Measurements from ENCODE around the gene SUPT4H1.

Gene SUPT4H1

GRCh38 chr17:58317421-58318064 is 34.5 kb downstream of the SUPT4H1 start:
- DNase-seq (ENCODE audit: low read depth) = no peak

- DNase-seq (ENCODE audit: low read depth) = no peak
Observed at GRCh38 chr17:58316260-58316960, 35.6 kb downstream of the SUPT4H1 start.

GRCh38 chr17:58315750-58316149 is 36.3 kb downstream of the SUPT4H1 start:
- DNase-seq (ENCODE audit: low read depth) = no peak

GRCh38 chr17:58315281-58315711 is 36.7 kb downstream of the SUPT4H1 start:
- no peak for DNase-seq (ENCODE audit: low read depth)

DNA sequence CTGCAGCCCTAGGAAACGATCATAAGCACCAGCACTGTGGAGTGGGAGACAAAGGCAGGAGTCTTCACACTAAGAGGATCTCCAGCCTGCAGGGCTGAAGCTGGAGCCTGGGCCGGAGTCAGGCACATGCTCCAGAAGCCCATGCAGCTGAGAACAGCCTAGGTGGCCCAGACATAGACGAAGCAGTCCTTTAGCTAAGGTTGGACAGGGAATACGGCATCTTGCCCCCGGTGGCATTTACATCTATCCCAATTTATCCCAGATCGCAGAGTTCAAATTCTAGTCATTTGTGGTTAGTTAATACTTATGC is 37.3 kb downstream of the SUPT4H1 start:
- no peak for DNase-seq (ENCODE audit: low read depth)

- no peak for DNase-seq (ENCODE audit: low read depth)
Observed at GRCh38 chr17:58313815-58314705, 37.9 kb downstream of the SUPT4H1 start.

DNA sequence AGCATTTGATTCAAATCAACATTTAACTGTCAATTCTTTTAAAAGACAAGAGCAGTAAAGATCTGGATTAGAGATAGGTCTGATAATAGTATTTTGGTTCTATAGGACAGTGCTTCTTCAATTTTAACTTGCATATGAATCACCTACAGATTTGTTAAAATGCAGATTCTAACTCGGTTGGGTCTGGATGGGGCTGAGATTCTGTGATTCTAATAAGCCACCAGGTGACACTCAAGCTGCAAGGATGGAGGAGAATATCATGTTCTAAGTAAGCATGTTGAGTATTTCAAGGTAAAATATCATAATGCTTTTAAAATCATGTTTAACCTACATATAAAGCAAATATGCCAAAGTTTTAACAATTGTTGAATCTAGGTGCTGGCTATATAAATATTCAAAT is 39.2 kb downstream of the SUPT4H1 start:
- DNase-seq (ENCODE audit: low read depth) = no peak

- no peak for DNase-seq (ENCODE audit: low read depth)
Observed at GRCh38 chr17:58312021-58312630, 39.9 kb downstream of the SUPT4H1 start.

- DNase-seq (ENCODE audit: low read depth) = no peak
Observed at GRCh38 chr17:58311429-58311894, 40.5 kb downstream of the SUPT4H1 start.

GRCh38 chr17:58310511-58311428 is 41.2 kb downstream of the SUPT4H1 start:
- no peak for DNase-seq (ENCODE audit: low read depth)

DNA sequence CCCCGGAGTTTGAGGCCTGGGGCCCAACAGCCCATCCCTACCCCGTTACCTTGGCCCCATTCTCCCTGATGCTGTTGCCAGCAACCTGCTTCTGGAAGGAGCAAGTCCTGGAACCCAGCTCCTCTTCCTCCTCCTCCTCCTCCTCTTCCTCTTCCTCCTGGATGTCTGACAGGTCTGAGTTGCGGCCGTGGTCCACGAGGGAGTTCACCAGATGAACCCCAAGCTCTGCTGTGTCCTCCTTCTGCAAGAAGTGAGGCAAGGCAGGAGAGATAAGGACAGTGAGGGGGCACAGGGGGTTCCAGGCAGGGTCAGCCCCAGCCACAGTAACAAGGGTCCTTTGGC is 42.1 kb downstream of the SUPT4H1 start:
- DNase-seq (ENCODE audit: low read depth) = no peak

DNA sequence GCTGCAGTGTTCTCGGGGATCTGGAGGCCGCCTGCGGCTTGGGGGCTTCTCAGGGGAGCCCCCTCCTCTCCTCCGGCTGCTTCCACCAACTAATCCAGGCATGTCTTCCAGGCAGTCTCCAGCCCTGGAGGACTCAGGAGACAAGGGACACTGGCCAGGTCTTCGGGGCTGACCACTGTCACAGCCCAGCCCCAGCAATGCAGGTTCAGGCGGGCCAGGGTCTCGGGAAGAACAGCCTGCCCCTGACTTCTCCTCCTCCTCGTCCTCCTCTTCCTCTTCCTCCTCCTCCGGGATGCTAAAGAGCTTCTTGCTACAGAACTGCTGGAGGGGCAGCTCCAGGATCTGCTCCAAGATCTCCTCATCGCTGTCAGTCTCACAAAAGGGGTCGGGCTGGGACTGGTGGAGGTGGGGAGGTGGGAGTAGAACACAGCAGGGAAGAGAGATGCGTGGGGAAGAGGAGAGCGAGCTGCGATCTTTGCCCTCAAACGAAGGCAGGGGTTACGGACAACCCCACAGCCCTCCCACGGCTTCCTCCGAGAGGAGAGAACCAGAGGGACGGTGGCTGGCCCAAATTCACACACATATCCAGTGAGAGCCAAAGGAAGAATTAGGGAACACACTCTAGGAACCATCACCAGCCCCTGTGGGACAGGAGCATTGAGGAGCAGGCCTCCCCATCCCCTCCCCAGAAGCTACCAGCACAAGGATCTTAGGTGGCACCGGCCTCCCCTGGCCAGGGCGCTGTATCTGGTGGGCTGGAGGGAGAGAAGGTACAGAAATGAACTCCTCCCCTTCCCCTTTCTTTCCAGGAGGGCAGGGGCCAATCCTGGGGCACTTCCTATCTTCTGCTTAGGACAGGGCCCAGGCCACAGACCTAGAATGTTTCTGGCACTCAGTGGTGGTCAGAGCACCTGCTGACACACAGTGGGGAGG is 42.8 kb downstream of the SUPT4H1 start:
- DNase-seq (ENCODE audit: low read depth) = no peak

- DNase-seq (ENCODE audit: low read depth) = no peak
Observed at GRCh38 chr17:58308173-58308984, 43.6 kb downstream of the SUPT4H1 start.

DNA sequence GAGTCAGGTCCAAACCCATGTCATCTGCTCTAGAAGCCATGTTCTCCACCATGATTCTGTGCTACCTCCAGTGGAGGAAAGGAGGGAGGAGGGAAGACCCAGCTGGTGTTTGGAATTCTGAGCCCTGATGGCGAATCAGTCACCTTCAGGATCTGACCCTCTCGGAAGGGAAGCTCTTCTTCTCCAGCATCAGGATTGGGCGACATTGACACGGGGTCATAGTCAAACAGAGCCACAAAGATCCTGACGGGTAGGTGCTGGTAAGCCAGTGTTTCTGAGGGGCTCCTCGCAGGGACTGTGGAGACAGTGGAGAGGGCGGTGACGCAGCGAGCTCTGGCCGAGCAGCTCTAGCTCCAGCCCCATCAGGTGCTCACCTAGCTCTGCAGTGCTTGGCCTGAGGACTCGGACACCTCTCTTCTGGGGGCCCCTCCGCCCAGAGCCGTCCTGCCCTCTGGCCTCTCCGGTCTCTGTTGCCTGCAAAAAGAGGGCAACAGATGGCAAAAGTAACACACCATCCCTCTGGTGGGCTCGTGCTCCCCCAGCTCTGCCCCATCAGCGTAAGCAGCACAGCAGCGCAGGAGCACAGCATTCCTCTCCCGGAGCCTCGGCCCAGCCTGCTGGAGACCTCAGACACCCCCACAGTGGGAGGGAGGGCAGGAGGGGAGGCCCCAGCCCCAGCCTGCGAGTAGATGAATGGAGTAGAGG is 44.4 kb downstream of the SUPT4H1 start:
- no peak for DNase-seq (ENCODE audit: low read depth)

GRCh38 chr17:58306131-58306951 is 45.7 kb downstream of the SUPT4H1 start:
- no peak for DNase-seq (ENCODE audit: low read depth)

DNA sequence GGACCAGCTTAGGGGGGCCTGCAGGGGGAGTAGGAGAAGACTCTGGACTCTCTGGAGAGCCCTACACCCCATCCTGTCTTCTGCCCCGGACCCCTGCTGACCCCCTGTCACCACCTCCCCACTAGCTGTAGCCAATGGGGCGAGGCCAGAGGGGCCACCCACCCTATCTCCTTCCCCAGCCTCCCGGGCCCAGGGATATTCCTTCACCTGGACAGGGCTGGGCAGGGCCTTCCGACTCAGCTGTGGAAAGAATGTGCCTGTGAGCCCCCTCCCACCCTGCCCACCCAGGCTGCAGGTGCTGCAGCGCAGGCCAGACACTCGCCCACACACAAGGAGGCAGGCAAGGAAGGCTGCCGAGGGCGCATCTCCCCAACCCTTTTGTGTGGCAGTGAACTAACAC is 46.4 kb downstream of the SUPT4H1 start:
- no peak for DNase-seq (ENCODE audit: low read depth)

DNA sequence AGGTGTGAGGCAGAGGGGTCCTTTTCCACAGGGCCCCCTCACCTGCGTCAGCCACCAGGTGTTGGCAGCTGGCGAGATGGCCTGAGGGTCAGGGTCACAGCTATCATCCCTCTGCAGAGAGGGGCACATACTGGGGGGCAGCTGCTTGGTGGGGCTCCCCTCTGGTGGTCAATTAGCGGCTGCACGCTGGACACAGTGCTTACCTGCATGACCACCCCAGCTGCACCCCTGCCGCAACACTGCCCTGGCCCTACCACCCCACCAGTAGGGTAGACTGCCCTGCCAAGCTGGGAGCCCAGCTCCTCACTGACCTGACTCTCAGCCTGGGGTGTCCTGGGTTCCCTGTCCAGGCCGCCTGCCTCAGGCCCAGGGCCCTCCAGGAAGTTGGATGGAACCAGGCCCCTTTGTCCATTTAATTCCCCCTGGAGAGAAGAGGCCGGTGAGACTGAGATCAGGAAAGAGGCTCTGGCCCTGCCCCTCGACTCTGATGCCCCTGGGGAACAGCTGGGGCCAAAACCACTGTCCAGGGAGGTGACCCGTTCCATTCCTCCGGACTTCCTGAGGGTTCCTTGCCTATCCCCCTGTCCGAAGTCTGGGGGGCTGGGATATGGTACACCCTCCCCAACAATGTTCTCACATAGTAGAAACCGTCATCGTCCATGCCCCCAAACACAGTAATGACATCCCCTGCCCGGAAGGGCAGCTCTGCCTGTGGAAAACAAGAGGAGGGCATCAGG is 47.1 kb downstream of the SUPT4H1 start:
- no peak for DNase-seq (ENCODE audit: low read depth)
